Measurements from ENCODE around the gene APCDD1. TPM values are rescaled to one million over a fixed set of nuclear protein-coding genes. Genes with fewer than 3 reads are reported as not detected.

Gene APCDD1
- total RNA-seq, 4 donors from 2014 or later: 5.4 to 18.2 (median 17.0) TPM

- Histone ChIP-seq H3K4me3 (no peak overlapping the region), H3K9me3 (no peaks in the 10 kb centered on the region), H3K27me3 (no peaks in the 10 kb centered on the region), H3K36me3 (no peaks in the 10 kb centered on the region), H3K27ac (no peak overlapping the region), H3K4me1 (peaks cover 0 to 3% (median 0%) of the 10 kb centered on the region in 4 donors)
- no peak for DNase-seq
- TF ChIP-seq POLR2A (IDR thresholded peaks at IDR 0.05) (no peak), CTCF (IDR thresholded peaks at IDR 0.05) (no peak)
Observed at GRCh38 chr18:10516078-10516477, 61.6 kb downstream of the APCDD1 start.

- no peak for TF ChIP-seq POLR2A (IDR thresholded peaks at IDR 0.05)
- TF ChIP-seq CTCF (IDR thresholded peaks at IDR 0.05): peak in 1 of 6 experiments; percentile 9
- peaks cover 0 to 3% (median 0%) of the 10 kb centered on the region in 4 donors for H3K4me1 ChIP-seq
- no peaks in the 10 kb centered on the region for H3K36me3 ChIP-seq
- H3K27me3 ChIP-seq: no peaks in the 10 kb centered on the region
- DNase-seq: no peak
- no peaks in the 10 kb centered on the region for H3K9me3 ChIP-seq
- H3K4me3 ChIP-seq: no peak overlapping the region
- peak overlapping the region in 3 of 4 donors; percentile 2 to 22 (median 13) for H3K27ac ChIP-seq
Observed at GRCh38 chr18:10518595-10519255, 64.3 kb downstream of the APCDD1 start.

- no peaks in the 10 kb centered on the region for H3K27me3 ChIP-seq
- H3K36me3 ChIP-seq: no peaks in the 10 kb centered on the region
- H3K27ac ChIP-seq: peak overlapping the region in 2 of 4 donors; percentile 2 to 22
- DNase-seq: no peak
- H3K9me3 ChIP-seq: no peaks in the 10 kb centered on the region
- no peak overlapping the region for H3K4me3 ChIP-seq
- TF ChIP-seq CTCF (IDR thresholded peaks at IDR 0.05): no peak
- no peak for TF ChIP-seq POLR2A (IDR thresholded peaks at IDR 0.05)
- peaks cover 0 to 3% (median 0%) of the 10 kb centered on the region in 4 donors for H3K4me1 ChIP-seq
Observed at GRCh38 chr18:10519366-10519765, 64.9 kb downstream of the APCDD1 start.

- Histone ChIP-seq H3K4me3 (no peak overlapping the region), H3K36me3 (no peaks in the 10 kb centered on the region), H3K27ac (peak overlapping the region in 1 of 4 donors; percentile 13), H3K27me3 (no peaks in the 10 kb centered on the region), H3K9me3 (no peaks in the 10 kb centered on the region), H3K4me1 (peaks cover 0 to 9% (median 1%) of the 10 kb centered on the region in 4 donors)
- TF ChIP-seq CTCF (IDR thresholded peaks at IDR 0.05): peak in 5 of 6 experiments; percentile 20 to 80 (median 74)
- peak in 1 of 2 donors; percentile 11 for TF ChIP-seq POLR2A (IDR thresholded peaks at IDR 0.05)
- DNase-seq: peak; percentile 67 to 92 (median 74)
Observed at GRCh38 chr18:10519999-10520935, 65.8 kb downstream of the APCDD1 start.

- H3K27ac ChIP-seq: no peak overlapping the region
- H3K9me3 ChIP-seq: no peaks in the 10 kb centered on the region
- no peaks in the 10 kb centered on the region for H3K36me3 ChIP-seq
- no peaks in the 10 kb centered on the region for H3K27me3 ChIP-seq
- TF ChIP-seq POLR2A (IDR thresholded peaks at IDR 0.05) (no peak), CTCF (IDR thresholded peaks at IDR 0.05) (no peak)
- H3K4me1 ChIP-seq: peaks cover 0 to 12% (median 2%) of the 10 kb centered on the region in 4 donors
- no peak for DNase-seq
- no peak overlapping the region for H3K4me3 ChIP-seq
Observed at GRCh38 chr18:10521566-10521965, 67.1 kb downstream of the APCDD1 start.
